A549 (cell line): ENCODE results near the gene DHX38. TPM values are rescaled to one million over a fixed set of nuclear protein-coding genes. Genes with fewer than 3 reads are reported as not detected.

Source experiments
- ATAC-seq, 2 experiments: fragments of 200-7000 bp in 1 of 2; fragments of >200 bp in 1 of 2; cut with Nextera tagmentation in 1 of 2; cut with Tn5 transposase in 1 of 2; 3 replicates each; pipeline versions ENCODE4 v1.8.0 to v1.9.1; 2018 to 2020; ENCODE audit warnings: mild to moderate bottlenecking in 1 of 2, moderate library complexity in 1 of 2
- CTCF ChIA-PET: fragments of 300-600 bp; sonication (Branson Sonifier 250); formaldehyde crosslinking; extraction: SDS; loops from one replicate; lab custom pipeline; 2021; ENCODE audit warnings: antibody characterized with exemption, inconsistent platforms; lab: Yijun Ruan, JAX
- POLR2A ChIA-PET: fragments of 350-600 bp; formaldehyde crosslinking; extraction: SDS; loops from one replicate; lab custom pipeline; 2021; ENCODE audit warnings: antibody characterized with exemption, inconsistent platforms; lab: Yijun Ruan, JAX
- DNase-seq, 2 experiments: peaks; one replicate each; pipeline versions ENCODE4 v3.0.0 to v3.0.0-alpha.2; 2011 to 2016; ENCODE audit warnings: low read depth in 1 of 2, low spot score in 1 of 2
- FAIRE-seq: peaks from 2 replicates; lab custom pipeline; 2011; peaks lifted over from hg19 to GRCh38; lab: Jason Lieb, UNC
- H3K27ac ChIP-seq, 2 experiments: fragments of >200 bp; sonication (Bioruptor Twin); formaldehyde crosslinking; 3 replicates each; pipeline ENCODE4 v1.5.1; 2016 to 2017
- H3K4me1 ChIP-seq: fragments of >200 bp; sonication (Bioruptor Twin); formaldehyde crosslinking; 3 replicates; pipeline ENCODE4 v1.6.1; 2016
- H3K4me2 ChIP-seq: fragments of >200 bp; sonication (Bioruptor Twin); formaldehyde crosslinking; 3 replicates; pipeline ENCODE4 v1.6.1; 2016
- H3K4me3 ChIP-seq: fragments of >200 bp; sonication (Bioruptor Twin); formaldehyde crosslinking; 3 replicates; pipeline ENCODE4 v1.5.1; 2016
- H3K9me3 ChIP-seq: fragments of >200 bp; sonication (Bioruptor Twin); formaldehyde crosslinking; 3 replicates; pipeline ENCODE4 v1.6.1; 2016
- CBX8 ChIP-seq: fragments of 200-600 bp; sonication (generic); IDR thresholded peaks from 2 replicates; pipeline ENCODE4 v1.6.1; 2016
- CEBPB ChIP-seq, 2 experiments: fragments of >200 bp in 1 of 2; sonication (Bioruptor Twin) in 1 of 2; formaldehyde crosslinking in 1 of 2; IDR thresholded peaks; 2 replicates each; pipeline ENCODE4 v1.6.1; 2012 to 2016
- CHD2 ChIP-seq: fragments of 150-350 bp; IDR thresholded peaks from 2 replicates; pipeline ENCODE4 v1.6.1; 2014; ENCODE audit warnings: low read length; ENCODE audit not compliant: partially characterized antibody
- EHMT2 ChIP-seq: fragments of 200-600 bp; sonication (generic); IDR thresholded peaks from 2 replicates; pipeline ENCODE4 v1.6.1; 2016; ENCODE audit warnings: antibody characterized with exemption, low read depth, mild to moderate bottlenecking, moderate library complexity
- EP300 ChIP-seq, 2 experiments: fragments of >200 bp; sonication (Bioruptor Twin); formaldehyde crosslinking; IDR thresholded peaks; 2 replicates in 1 of 2; 3 replicates in 1 of 2; pipeline ENCODE4 v1.6.1; 2016 to 2017
- FOXS1 ChIP-seq: fragments of 250-450 bp; sonication (Bioruptor Pico); IDR thresholded peaks from 2 replicates; pipeline ENCODE4 v1.5.0; 2020; ENCODE audit warnings: mild to moderate bottlenecking, moderate library complexity
- HDAC2 ChIP-seq: fragments of 200-600 bp; sonication (generic); IDR thresholded peaks from 2 replicates; pipeline ENCODE4 v1.6.1; 2016
- HOXA7 ChIP-seq: fragments of 250-450 bp; sonication (Bioruptor Pico); IDR thresholded peaks from 2 replicates; pipeline ENCODE4 v1.5.0; 2020; ENCODE audit warnings: mild to moderate bottlenecking, moderate library complexity
- MAFK ChIP-seq: fragments of 450-650 bp; IDR thresholded peaks from 2 replicates; pipeline ENCODE4 v1.6.1; 2014; ENCODE audit not compliant: partially characterized antibody
- NFE2L2 ChIP-seq: fragments of 150-350 bp; conservative IDR thresholded peaks from 2 replicates; pipeline ENCODE4 v1.6.1; 2014; ENCODE audit warnings: low read length
- NPAS2 ChIP-seq: fragments of 250-450 bp; sonication (Bioruptor Pico); IDR thresholded peaks from 2 replicates; pipeline ENCODE4 v1.8.0; 2022; ENCODE audit warnings: mild to moderate bottlenecking, moderate library complexity, borderline replicate concordance
- PHF8 ChIP-seq: fragments of 200-600 bp; sonication (generic); IDR thresholded peaks from 2 replicates; pipeline ENCODE4 v1.6.1; 2016; ENCODE audit warnings: low read depth, mild to moderate bottlenecking, antibody characterized with exemption, moderate library complexity, borderline replicate concordance
- POLR2A ChIP-seq: IDR thresholded peaks from 2 replicates; pipeline ENCODE4 v1.6.1; 2012; ENCODE audit warnings: mild to moderate bottlenecking, low read length
- RAD21 ChIP-seq, 2 experiments: fragments of >200 bp in 1 of 2; sonication (Bioruptor Twin) in 1 of 2; formaldehyde crosslinking in 1 of 2; IDR thresholded peaks in 1 of 2; conservative IDR thresholded peaks in 1 of 2; 2 replicates in 1 of 2; 3 replicates in 1 of 2; pipeline ENCODE4 v1.6.1; 2012 to 2018; ENCODE audit warnings: inconsistent platforms in 1 of 2
- RARB ChIP-seq: fragments of 250-450 bp; sonication (Bioruptor Pico); IDR thresholded peaks from 2 replicates; pipeline ENCODE4 v1.8.0; 2021; ENCODE audit warnings: mild to moderate bottlenecking, moderate library complexity
- RCOR1 ChIP-seq: fragments of 150-350 bp; IDR thresholded peaks from 2 replicates; pipeline ENCODE4 v1.6.1; 2014; ENCODE audit warnings: antibody characterized with exemption, low read length, low read depth
- RFX5 ChIP-seq: fragments of 450-650 bp; IDR thresholded peaks from 2 replicates; pipeline ENCODE4 v1.7.1; 2014; ENCODE audit warnings: antibody characterized with exemption, mild to moderate bottlenecking, moderate library complexity
- SMC3 ChIP-seq: fragments of >200 bp; sonication (Bioruptor Twin); formaldehyde crosslinking; IDR thresholded peaks from 3 replicates; pipeline ENCODE4 v1.6.1; 2018; ENCODE audit warnings: inconsistent platforms
- SREBF2 ChIP-seq: fragments of 450-650 bp; IDR thresholded peaks from 2 replicates; pipeline ENCODE4 v1.6.1; 2014; ENCODE audit warnings: mild to moderate bottlenecking, moderate library complexity
- ZC3H11A ChIP-seq: fragments of 450-650 bp; IDR thresholded peaks from 2 replicates; pipeline ENCODE4 v1.6.1; 2014; ENCODE audit warnings: antibody characterized with exemption, mild to moderate bottlenecking
- WGBS: methylation state at CpG from one replicate; pipeline ENCODE4 v1.1.6; 2017; ENCODE audit errors: missing lambda C conversion rate; 5-methylcytosine and 5-hydroxymethylcytosine counted together
- polyA plus RNA-seq, 4 experiments: library from polyadenylated mRNA; depleted of rRNA in 3 of 4; stranded (reverse); fragments of >200 nt; fragmentation: RNase III in 1 of 4; extraction: RNeasy Plus Mini Kit Qiagen cat#74134 plus additional on column Dnase treatment in 1 of 4; gene quantifications; 2 replicates in 3 of 4; 3 replicates in 1 of 4; pipeline ENCODE4 v1.2.3, GENCODE V29; 2011 to 2017
- TF ChIP-seq, protein P1 (sequence below): IDR thresholded peaks from 2 replicates; pipeline ENCODE4 v1.6.1; 2012

The DHX38 gene
- polyA plus RNA-seq, 2 of the 4 experiments (the other 2 are of a cell fraction) = 41.9 to 80.6 TPM

DNA sequence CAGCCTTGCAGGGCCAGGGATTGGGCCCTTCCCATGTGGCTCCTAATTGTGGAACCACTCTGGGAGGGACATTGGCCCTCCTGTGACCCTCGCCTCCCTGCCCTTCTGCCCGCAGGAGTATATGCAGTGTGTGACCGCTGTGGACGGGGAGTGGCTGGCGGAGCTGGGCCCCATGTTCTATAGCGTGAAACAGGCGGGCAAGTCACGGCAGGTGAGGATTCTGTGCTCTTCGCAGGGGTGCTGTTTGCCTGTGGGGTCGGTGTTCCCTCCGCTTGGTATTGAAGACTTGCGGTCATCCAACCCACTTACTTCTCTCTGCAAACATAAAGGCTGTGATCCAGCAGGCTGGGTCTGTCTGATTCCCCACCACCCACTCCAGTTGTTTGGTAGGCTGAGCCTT is 15.7 kb downstream of the DHX38 start:
- no peak overlapping the region for H3K4me3 ChIP-seq
- no peak overlapping the region for H3K4me2 ChIP-seq
- WGBS = 93% methylated on average over 12 of the region's 12 CpGs
- no peak overlapping the region for H3K27ac ChIP-seq
- TF ChIP-seq SREBF2 = no peak
- TF ChIP-seq RFX5 = no peak
- no peak for TF ChIP-seq EP300 (IDR thresholded peaks at IDR 0.05)
- TF ChIP-seq MAFK = no peak
- no peak for TF ChIP-seq SMC3
- TF ChIP-seq NFE2L2 = no peak
- TF ChIP-seq POLR2A = no peak
- TF ChIP-seq EHMT2 = no peak
- CTCF ChIA-PET = interaction anchor here (0.6 to 1.8 kb wide), 3 partner anchors 10 to 1598 kb away, joined by 3 to 5 read pairs (median 5); no protein-coding TSS in a partner anchor
- FAIRE-seq (no peak), ATAC-seq (no peak), DNase-seq (no peak)
- no peaks in the 10 kb centered on the region for H3K4me1 ChIP-seq
- POLR2A ChIA-PET = no interaction called here
- no peaks in the 10 kb centered on the region for H3K9me3 ChIP-seq

DNA sequence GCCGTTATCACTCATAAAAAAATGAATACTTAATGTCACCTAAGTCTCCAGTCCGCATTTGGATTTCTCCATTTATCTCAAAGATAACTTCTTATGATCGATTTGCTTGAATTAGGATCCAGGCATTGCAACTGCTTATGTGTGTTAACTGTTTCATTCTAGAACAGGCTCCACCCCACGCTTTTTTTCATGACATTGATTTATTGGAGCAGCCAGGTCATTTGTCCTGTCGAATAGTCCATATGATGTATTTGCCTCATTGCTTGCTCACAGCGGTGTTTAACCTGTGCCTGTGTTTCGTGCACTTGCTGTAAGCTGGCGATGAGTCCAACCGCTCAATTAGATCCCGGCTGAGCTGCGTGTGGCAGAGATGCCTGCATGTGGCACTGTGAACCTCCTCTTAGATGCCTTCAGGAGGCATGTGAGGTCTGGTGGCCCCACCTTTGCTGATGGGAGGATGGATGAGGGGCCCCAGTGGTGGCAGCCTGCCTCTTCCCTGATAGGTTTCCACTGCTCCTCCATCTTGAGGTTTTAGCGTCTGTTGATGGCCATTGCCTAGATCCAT is 16.4 kb downstream of the DHX38 start:
- H3K4me1 ChIP-seq = no peaks in the 10 kb centered on the region
- ATAC-seq (no peak), DNase-seq (no peak), FAIRE-seq (no peak)
- ChIA-PET CTCF (interaction anchor here (1.3 to 2.3 kb wide), 3 partner anchors 10 to 15 kb away, joined by 4 to 11 read pairs (median 5); no protein-coding TSS in a partner anchor), POLR2A (interaction anchor here (0.7 kb wide), 1 partner anchor 132 kb away, joined by 3 read pairs; no protein-coding TSS in a partner anchor)
- no peaks in the 10 kb centered on the region for H3K9me3 ChIP-seq
- no peak overlapping the region for H3K4me3 ChIP-seq
- TF ChIP-seq HOXA7 (CRISPR knock-in tag) = no peak
- no peak for TF ChIP-seq FOXS1 (CRISPR knock-in tag)
- TF ChIP-seq, protein P1, sequence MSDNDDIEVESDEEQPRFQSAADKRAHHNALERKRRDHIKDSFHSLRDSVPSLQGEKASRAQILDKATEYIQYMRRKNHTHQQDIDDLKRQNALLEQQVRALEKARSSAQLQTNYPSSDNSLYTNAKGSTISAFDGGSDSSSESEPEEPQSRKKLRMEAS = no peak
- no peak for TF ChIP-seq CBX8
- no peak for TF ChIP-seq SMC3
- TF ChIP-seq PHF8 = no peak
- TF ChIP-seq CHD2 = no peak
- TF ChIP-seq RCOR1 = no peak
- H3K27ac ChIP-seq = no peak overlapping the region
- 89% methylated on average over 11 of the region's 12 CpGs for WGBS
- H3K4me2 ChIP-seq = no peak overlapping the region

DNA sequence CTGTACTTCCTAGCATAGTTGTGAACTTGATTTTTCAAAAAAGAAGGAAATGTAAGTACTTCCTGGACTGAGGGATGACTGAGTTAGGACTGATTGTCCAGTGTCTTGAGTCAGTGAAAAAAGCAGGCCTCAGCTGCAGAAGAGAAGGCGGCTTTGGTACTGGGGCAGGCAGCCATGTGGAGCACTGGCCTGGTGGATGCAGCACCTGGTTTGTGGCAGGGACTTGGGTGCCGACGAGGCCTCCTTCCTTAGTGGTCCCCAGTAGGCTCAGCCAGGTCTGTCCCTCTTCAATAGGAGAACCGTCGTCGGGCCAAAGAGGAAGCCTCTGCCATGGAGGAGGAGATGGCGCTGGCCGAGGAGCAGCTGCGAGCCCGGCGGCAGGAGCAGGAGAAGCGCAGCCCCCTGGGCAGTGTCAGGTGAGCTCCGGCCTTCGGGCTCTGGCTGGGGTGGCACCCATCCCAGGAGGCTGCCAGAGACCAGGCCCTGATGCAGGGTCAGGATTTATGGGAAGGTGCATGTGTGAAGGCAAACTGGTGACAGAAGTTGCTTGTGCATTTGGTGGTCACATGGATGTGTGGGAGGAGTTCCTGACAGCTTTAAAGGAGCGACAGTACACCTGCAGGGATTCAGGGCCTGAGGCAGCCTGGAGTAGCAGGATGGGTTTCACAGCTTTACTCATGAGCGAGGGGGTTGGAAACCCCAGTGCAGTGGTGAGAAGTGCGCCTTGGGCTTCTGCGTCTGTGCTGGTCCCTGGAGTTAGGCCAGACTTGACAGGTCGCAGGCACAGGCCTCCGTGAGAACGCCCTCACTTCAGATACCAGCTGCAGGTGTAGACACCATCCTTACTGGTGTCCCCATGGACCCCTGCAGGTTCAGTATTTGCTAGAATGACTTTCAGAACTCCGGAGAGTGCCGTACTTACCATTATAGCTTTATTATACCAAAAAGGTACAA is 17.3 kb downstream of the DHX38 start:
- FAIRE-seq (no peak), DNase-seq (no peak)
- Histone ChIP-seq H3K4me3 (no peak overlapping the region), H3K4me1 (no peaks in the 10 kb centered on the region), H3K9me3 (no peaks in the 10 kb centered on the region), H3K4me2 (no peak overlapping the region), H3K27ac (no peak overlapping the region)
- 94% methylated on average over 23 of the region's 23 CpGs for WGBS
- CTCF ChIA-PET = interaction anchor here (0.8 to 2.3 kb wide), 4 partner anchors 11 to 18 kb away, joined by 3 to 11 read pairs (median 4); no protein-coding TSS in a partner anchor
- no peak for TF ChIP-seq MAFK
- TF ChIP-seq CEBPB (IDR thresholded peaks at IDR 0.05) = no peak
- TF ChIP-seq ZC3H11A = no peak
- no peak for TF ChIP-seq RCOR1
- no peak for TF ChIP-seq RAD21 (conservative IDR thresholded peaks at IDR 0.05 in 1 of 2, IDR thresholded peaks at IDR 0.05 in 1 of 2)
- TF ChIP-seq NPAS2 (CRISPR knock-in tag) = no peak
- no peak for TF ChIP-seq HDAC2
- TF ChIP-seq RARB (CRISPR knock-in tag) = no peak
- TF ChIP-seq EHMT2 = no peak
- TF ChIP-seq, all 56 proteins: peak for 0
- ATAC-seq = no peak
- POLR2A ChIA-PET = no interaction called here
